HT-29 (cell line): ENCODE data around the gene WFDC1. TPM values are rescaled to one million over a fixed set of nuclear protein-coding genes. Genes with fewer than 3 reads are reported as not detected.

Source experiments
- DNase-seq: peaks from one replicate; pipeline ENCODE4 v3.0.0-alpha.2; 2015; ENCODE audit warnings: low spot score
- total RNA-seq: library from RNA; depleted of rRNA; stranded (reverse); fragments of >200 nt; shearing (Covaris generic); gene quantifications from 2 replicates; pipeline ENCODE4 v1.2.3, GENCODE V29; 2014

WFDC1 gene
- total RNA-seq, 1 experiment from 2014 or later, result not detected

GRCh38 chr16:84302111-84302954 lies 7.7 kb downstream of the WFDC1 start:
- no peak for DNase-seq

- no peak for DNase-seq
Observed at GRCh38 chr16:84303023-84303422, 8.3 kb downstream of the WFDC1 start.

GRCh38 chr16:84303516-84303915 lies 8.8 kb downstream of the WFDC1 start:
- no peak for DNase-seq

- DNase-seq, result no peak
Observed at GRCh38 chr16:84306564-84306963, 11.9 kb downstream of the WFDC1 start.

GRCh38 chr16:84307209-84307954 lies 12.7 kb downstream of the WFDC1 start:
- no peak for DNase-seq

- peak; percentile 54 for DNase-seq
Observed at GRCh38 chr16:84308120-84308519, 13.4 kb downstream of the WFDC1 start.

- no peak for DNase-seq
Observed at GRCh38 chr16:84310642-84311041, 16.0 kb downstream of the WFDC1 start.

- peak; percentile 30 for DNase-seq
Observed at GRCh38 chr16:84312783-84313382, 18.2 kb downstream of the WFDC1 start.

- DNase-seq, result no peak
Observed at GRCh38 chr16:84313921-84314320, 19.2 kb downstream of the WFDC1 start.

- no peak for DNase-seq
Observed at GRCh38 chr16:84314373-84314772, 19.7 kb downstream of the WFDC1 start.

- no peak for DNase-seq
Observed at GRCh38 chr16:84314814-84315213, 20.1 kb downstream of the WFDC1 start.

- no peak for DNase-seq
Observed at GRCh38 chr16:84315422-84315821, 20.7 kb downstream of the WFDC1 start.

- no peak for DNase-seq
Observed at GRCh38 chr16:84318091-84318975, 23.7 kb downstream of the WFDC1 start.

- DNase-seq, result no peak
Observed at GRCh38 chr16:84319146-84319760, 24.6 kb downstream of the WFDC1 start.

GRCh38 chr16:84320511-84320910 lies 25.8 kb downstream of the WFDC1 start:
- DNase-seq, result no peak

- DNase-seq, result no peak
Observed at GRCh38 chr16:84321932-84322331, 27.3 kb downstream of the WFDC1 start.

GRCh38 chr16:84322749-84323148 lies 28.1 kb downstream of the WFDC1 start:
- no peak for DNase-seq

GRCh38 chr16:84323606-84324005 lies 28.9 kb downstream of the WFDC1 start:
- no peak for DNase-seq

GRCh38 chr16:84324434-84325262 lies 30.0 kb downstream of the WFDC1 start:
- DNase-seq, result no peak

- DNase-seq, result no peak
Observed at GRCh38 chr16:84326545-84326944, 31.9 kb downstream of the WFDC1 start.
